NCI-H1105 treated with DMSO at 0.1 percent for 48 hours (cell line): Measurements from ENCODE around the gene RALGAPA2.

ENCODE experiments used
- DNase-seq: peaks from one replicate; lab custom pipeline; 2025; lab: John Stamatoyannopoulos, UW

Gene RALGAPA2

DNA sequence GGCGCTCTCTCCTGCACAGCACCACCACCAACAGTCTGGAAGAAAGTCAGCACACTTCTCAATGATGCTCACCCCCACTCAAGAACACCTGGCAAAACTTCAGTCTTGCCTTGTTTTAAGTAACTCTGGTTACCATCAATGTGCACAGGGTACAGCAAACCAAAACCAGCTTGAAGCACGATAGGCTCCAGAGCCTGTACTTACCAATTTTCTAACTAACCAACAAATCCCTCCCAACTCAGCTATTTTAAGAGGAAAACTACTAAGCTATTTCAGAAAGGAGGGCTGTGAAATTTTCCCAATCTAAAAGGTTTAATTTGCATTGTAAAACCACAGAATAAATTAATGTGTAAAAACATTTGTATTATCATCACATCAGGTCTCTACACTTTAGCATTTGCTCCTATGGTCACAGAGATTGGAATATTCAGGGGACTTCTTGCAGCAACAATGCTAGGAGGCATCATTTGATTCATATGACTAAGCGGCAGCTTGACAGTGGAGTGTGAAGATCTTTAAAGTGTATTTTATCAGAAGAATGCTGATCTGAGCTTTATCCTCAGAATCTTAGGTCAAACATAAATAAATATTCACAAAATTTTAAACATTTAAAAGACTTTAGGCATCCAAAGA is 82.8 kb downstream of the RALGAPA2 start:
- DNase-seq, result no peak

DNA sequence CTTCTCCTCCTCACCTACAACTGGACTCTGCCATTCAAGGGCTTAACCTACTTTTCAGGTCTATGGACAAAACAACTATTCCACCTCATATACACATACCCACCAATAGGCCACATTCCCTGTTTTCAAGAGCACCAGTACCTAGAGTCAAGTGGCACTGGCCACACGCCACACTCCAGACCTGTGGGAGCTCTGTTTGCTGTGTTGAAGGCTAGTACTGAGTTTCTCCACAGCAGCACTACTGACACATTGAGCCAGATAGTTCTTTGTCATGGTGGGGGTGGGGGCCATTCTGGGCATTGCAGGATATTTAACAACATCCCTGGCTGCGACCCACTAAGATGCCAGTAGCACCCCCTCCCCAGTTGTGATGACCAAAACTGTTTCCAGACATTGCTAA is 84.1 kb downstream of the RALGAPA2 start:
- DNase-seq, result no peak

DNA sequence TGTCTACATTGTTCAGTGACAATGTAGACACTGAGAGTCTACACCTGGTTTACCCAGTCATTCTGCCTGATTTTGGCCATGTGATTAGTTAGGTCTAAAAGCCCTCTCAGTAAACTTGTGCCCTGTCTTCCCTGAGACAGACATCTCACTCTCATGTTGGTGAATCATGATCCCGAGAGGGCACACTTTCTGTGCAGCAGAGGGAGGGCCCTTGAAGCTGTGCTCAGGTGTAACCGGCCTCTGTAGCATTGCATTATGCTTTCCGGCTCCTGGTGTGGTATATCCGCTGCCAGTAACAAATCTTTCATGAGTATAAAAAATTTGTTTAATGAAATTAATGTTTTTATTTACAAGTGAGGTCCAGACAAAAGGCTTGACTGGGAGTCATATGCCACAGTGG is 85.0 kb downstream of the RALGAPA2 start:
- no peak for DNase-seq

DNA sequence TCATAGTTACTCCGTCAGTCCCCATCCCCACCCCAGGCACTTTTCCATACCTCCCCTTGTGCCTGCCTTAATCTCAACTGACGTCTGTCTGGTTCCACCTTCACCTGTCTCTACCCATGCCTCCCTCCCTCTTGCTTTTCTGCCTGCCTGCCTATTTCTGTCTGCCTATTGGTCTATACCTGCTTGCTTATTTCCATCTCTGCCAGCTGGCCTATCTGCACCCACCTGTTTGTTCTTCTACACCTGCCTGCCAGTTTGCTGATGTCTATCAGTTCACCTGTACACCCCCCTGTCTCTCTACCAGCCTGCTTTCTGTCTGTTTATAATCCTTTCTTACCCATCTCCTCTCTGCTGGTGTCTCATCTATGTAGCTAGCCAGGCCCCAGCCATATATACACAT is 87.5 kb downstream of the RALGAPA2 start:
- DNase-seq, result peak; percentile 100

DNA sequence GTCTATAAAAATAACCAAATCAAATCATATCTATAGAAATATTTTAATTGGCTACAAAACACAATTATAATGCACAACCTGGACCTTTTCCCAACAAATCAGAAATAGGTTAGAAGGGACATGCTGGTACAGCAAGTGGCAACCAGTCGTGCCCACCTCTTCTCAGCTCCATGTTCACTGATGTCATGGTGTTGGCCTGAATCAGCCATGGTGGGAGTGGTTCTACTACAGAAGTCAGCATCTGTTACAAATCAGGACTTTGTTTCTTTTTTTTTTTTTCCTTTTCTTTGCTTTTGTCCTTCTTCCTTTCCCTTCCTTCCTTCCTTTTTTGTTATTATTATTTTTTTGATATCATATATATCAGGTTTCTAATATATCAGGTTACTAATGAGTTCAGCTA is 91.2 kb downstream of the RALGAPA2 start:
- DNase-seq, result no peak

DNA sequence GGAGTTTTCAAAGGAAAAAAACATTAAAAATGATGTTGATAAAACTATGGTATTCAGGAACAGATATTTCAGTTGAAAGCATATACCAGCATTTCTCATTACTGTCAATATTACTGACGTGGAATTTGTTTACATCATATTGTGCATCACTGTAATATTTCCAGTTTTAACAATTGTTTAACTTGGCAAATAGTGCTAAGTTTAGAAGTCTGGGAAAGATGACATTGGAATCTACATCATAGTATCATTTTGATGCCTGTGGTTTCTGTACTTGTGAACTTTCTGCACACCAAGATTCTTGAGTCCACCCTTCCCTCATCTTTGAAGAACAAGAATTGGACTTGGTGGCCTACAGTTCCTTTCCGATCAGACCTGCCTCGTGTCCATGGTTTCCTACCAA is 98.1 kb downstream of the RALGAPA2 start:
- DNase-seq, result no peak

DNA sequence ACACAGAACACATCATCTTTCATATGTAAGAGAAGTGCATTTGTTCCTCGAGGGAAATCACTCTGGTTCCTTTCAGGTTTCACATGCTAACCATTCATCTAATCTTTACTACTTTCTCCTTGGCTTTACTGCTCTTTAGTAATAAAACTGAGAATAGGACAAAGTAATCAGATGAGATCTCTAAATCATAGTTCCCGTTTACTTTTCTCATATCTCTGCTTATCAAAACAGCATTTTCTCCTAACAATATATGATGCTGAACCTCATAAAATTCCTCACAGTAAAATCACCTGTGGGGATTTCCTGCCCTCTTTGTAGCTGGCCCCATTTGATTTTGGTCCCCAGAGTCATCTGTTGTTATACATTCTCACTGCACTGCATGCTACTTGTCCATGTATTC is 100.2 kb downstream of the RALGAPA2 start:
- DNase-seq, result no peak

DNA sequence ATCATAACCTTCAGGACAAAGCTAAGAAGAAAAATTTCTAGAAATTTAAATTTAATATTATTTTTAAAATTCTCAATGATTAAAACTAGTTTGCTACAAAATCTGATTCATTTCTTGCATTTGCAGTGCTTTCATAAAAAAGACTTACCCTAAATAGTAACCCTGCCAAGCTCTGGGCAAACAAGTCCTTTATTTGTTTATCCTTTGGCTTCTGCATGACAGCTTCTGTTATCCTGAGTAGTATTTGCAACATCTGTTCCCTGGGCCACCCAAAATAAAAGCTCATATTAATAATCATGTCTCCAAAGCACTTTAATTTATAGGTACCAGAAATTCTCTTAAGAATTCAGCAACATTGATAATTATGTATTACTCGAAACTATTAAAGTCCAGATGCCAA is 101.3 kb downstream of the RALGAPA2 start:
- peak; percentile 87 for DNase-seq

DNA sequence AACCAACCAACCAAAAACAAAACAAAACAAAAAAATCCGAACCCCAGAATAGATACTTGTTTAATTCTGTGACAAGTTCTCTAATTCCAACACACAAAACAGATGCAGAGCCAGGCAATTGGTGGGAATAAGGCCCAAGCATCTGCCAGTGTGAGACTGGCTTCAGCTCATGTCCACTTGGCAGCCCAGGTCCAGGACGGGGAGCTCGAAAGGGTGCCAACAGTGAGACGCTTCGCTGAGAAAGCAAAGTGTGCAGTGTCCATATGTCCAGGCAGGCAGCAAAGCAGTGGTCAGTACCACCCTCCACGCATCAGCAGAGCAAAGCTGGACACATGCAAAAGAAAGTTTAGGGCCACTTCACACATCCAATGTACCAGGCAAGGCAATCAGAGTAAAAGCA is 102.9 kb downstream of the RALGAPA2 start:
- no peak for DNase-seq

DNA sequence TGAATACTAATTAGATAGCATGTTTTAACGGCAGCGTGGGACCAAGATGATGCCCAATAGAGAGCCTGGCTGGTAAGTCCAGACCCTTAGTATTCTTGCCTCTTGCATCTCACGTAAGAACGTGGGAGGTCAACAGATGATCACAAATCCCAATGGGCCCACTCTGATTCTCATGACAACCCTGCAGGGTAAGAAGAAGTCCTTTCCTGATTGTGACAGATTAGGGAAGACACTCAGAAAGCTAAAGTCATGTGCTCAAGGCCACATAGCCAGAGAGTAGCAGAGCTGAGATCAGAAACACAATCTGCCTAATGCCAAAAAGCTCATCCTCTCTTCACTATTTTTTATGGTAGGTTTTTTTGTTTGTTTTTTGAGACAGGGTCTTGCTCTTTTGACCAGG is 103.8 kb downstream of the RALGAPA2 start:
- no peak for DNase-seq

DNA sequence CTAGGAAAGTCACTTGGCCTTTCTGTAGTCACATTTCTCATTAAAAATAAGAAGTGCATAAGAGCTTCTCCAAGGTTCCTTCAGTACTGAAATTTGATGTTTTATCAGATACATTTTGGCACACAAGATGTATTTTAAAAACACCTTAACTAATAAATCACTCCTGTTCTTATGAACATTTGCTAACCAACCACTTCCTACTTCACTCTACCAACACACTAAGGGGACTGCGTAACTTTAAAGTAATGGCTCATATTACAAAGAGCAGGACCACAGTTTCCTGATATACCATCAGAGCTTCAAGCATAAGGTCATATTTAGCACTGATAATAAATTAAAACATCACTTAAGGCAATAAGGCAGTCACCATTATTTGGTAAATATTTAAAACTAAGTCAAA is 104.4 kb downstream of the RALGAPA2 start:
- no peak for DNase-seq

DNA sequence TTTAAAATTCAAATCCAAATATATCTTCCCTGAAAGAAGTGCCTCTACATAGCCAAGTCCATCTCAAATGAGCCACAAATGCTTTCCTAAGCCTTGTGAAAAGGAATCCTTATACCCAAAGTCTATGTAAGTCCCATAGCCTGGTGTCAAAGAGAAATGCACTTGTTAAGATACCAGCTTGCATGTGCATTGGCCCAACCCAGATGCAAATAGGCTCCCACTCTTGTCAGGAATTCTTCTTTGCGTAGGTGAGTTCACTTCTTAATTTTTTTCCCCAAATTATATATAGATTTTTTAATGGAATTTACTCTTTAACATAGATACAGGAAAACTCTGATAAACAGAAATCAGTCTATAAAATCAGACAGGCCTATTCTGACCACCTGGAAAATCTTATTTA is 105.6 kb downstream of the RALGAPA2 start:
- DNase-seq, result no peak

DNA sequence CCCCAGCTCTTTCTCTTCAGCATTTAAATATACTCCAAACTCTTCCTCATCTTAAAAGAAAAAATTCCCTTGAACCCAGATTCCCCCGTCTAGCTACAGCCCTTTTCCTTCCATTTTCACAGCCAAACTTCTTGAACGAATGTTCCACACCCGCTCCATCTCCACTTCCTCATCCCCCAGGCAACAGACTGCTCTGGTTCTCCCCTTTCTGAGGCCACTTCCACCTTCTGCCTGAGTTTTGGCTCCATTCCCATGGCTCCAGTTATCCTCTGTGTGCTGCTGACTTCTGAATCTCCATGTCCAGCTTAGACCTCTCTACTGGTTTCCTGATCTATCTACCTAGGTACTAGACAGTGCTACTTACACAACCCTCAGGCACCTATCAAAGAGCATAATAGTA is 106.4 kb downstream of the RALGAPA2 start:
- DNase-seq, result peak; percentile 35

DNA sequence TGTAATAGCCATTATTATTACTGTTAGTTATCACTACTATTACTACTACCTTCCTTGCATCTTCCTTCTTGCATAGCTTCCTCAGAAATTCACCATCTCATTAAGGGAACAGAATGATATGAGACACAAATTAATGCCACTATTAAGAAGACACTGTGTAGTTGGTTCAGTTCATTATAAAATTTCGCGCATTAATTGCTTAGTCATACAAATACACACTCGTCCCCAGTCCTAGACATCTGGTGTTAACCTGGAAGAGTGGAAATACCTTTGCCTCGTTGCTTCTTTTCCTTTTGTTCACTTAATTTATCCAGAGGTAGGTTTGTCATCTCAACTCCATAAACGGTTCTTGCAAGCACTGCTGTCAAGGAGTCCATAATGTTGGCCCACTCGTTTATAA is 107.5 kb downstream of the RALGAPA2 start:
- no peak for DNase-seq

DNA sequence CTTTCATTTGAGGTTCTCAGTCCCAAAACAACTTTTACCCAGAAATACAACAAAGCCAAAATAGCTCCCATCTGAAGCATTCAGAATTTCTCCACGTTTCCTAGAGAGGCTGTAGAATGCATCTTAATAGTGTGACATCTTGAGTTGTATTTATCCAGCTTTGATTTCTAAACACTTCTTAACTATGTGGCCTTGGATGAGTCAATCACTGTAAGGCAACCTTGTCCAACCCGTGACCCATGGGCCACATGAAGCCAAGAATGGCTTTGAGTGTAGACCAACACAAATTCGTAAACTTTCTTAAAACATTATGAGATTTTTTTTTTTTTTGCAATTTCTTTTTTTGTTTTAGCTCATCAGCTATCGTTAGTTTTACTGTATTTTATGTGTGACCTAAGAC is 108.1 kb downstream of the RALGAPA2 start:
- DNase-seq, result no peak

DNA sequence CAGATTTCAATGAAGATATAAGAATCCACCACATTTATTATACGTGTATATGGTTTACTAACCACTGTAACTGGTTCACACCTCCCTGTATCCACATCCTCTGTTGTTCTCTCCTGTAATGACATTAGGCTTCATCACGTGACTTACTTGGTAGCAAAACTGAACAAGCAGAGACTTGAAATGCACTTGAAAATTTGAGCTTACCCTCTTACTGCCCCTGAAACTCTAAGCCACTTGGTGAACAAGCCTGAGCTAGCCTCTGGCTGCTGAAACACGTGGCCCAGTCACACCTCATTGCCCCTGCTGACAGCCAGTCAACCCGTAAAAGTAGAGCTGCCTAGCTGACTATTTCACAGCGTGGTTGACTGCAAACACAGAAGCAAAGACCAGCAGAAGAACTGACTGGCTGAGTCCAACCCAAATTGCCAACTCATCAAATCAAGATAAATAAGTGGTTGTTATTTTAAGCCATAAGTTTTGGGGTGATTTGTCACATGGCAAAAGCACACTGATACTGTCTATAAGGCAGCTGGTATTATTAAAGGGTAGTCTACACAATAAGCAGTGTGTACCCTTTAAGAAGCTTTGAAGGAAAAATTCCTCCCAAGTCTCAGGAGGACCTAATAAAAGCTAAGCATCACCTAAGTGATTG is 109.0 kb downstream of the RALGAPA2 start:
- peak; percentile 100 for DNase-seq

DNA sequence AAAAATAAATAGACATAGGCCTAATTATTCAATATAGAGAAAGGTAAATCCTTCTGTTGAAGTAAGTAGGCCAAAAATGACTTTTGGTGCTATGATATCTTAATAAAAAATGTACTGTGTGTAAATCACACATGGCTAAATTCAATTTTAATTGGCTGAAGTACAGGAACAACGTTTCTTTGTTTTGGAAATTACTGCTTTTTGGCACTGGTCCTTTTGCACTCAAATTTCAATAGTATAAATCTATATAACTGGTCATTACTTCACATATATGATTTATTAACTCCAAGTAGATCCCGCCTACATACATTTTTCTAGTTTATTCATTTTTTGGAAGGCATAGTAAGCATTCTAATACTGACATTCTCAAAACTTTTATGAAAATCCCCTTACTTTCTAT is 114.5 kb downstream of the RALGAPA2 start:
- no peak for DNase-seq

DNA sequence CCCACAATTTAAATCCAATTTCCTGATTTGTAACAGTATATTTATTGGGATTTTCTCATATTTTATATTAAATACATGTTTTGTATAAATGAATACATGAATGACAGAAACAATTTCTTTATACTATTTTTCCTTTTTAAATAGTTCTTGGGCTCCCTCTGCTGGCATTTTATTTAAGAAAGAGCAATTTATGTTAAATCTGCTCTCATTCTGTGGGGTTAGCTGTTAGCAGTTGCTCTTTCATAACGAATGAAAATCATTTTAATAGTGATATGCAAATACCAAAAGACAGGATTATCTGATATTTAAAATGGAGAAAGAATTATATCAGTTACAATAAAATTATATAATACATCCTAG is 118.3 kb downstream of the RALGAPA2 start:
- DNase-seq, result peak; percentile 85

DNA sequence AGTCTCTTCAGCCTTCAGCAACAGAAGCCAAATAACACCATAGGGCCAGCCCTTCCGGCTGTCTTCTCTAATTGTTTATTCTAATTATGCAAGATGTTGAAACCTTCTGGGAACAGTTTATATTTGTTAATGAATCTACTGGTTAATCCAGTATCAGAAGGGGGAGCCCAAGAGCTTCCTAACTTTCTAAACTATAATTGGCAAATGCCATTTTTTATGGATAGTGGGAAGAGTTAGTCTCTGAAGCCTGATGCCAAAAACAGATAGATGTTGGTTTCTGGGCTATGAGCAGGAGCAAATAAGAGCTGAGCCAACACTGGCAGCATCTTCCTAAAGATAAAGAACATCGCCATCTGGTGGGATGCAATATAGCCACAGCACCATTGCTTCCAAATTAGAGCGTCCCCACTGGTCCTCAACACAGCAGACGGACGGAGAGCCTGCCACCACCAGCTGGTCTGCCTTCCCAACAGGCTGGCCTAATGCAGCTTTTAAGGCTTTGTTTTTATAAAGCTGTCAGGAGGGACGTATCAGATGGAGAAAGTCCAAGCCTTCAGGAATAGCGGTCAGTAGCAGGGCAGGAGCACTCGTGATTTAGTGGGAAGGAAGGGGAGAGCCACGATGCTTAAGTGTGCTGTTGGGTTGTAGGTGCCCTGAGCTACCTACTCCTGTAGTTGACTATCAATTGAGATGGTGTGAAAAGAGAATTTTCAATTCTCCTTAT is 118.8 kb downstream of the RALGAPA2 start:
- peak; percentile 99 for DNase-seq

DNA sequence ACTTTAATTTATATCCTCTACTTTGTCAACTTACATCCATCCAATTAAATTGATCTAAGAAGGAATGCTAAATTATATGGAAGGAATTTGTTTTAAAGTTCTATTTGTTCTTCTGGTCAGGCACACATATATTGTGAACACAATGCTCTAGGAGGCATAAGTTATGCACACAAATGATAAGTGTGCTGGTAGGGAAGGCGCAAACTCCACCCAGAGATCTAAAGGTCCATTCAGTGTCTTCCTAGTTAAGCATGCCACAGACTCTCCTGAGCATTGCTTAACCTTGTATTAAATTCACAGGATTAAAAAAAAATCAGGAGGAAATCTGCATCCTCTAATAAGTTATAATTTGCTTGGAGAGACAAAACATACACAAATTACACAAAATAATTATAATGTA is 127.3 kb downstream of the RALGAPA2 start:
- no peak for DNase-seq

DNA sequence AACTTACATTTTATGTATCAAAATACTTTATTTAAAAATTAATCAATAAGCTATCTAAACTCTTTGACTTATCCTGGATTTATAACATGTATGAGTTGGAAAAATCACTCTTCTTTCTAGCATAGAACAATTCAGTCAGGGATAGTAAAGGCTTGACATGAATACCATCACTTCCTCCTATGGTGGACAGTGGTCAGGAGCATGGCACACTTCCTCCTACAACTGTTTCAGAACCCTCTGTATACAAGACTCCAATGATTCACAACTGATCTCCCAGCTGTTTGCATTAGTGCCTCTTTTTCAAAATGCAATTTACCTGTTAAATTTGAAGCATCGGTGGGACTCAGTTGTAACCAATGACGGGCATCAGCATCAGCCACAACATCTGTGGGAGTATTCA is 129.7 kb downstream of the RALGAPA2 start:
- DNase-seq, result no peak

DNA sequence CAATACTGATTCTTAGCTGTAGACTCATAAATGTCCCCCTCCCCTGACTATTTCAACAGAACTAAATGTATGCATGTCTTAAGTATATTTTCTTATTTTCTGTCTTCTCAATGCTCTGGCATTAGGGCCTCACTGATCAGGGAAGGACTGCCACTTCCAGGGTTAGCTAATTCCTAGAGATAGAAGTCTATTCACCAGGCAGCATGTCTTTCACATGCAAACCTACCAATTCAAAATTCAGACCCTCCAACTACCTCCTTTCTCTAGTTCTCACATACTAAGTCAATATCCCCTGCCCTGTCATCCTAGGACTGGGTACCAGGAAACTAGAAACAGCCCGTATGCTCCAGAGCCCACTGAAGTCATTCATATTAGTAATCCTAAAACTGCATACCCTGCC is 132.3 kb downstream of the RALGAPA2 start:
- DNase-seq, result no peak

DNA sequence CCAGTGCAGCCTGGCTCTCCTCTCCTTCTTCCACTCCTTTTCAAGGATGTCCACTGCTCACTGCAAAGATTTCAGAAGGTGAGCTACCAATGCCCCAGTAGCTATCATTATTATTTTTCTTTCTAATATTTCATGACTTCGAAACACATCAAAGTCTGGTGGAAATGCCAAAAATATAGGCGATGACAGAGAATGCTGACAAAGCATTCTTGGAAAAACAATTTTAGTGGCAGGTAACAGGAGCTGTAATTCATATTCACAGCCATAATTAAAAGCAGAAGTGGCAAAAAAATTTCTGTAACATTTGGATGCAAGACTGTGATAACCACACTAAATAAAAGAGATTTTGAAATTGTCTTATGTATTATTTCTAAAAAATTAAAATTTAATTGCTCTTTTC is 133.6 kb downstream of the RALGAPA2 start:
- DNase-seq, result no peak

DNA sequence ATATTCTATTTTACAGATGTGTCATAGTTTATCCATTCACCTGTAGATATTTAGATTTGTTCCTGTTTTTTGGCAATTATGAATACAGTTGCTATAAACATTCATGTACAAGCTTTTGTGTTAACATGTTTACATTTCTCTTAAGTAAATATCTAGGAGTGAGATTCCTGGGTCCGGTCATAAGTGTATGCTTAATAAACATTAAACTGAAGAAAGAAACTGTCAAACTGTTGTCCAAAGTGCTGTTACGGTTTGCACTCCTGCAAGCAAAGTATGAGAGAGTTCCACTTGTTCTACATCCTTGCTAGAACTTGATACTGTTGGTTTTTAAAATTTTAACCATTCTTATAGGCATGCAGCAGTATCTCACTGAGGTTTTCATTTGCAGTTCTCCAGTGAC is 138.6 kb downstream of the RALGAPA2 start:
- DNase-seq, result no peak
